ENCODE measurements around the gene ITPKC.

GRCh38 chr19:40686882-40687524 is 29.9 kb upstream of the ITPKC start:
- TF ChIP-seq CREB5 (CRISPR knock-in tag; IDR thresholded peaks at IDR 0.05; ENCODE audit: low read depth), result no peak
- TF ChIP-seq ISL1 (CRISPR knock-in tag; IDR thresholded peaks at IDR 0.05), result no peak
- TF ChIP-seq RARB (CRISPR knock-in tag; IDR thresholded peaks at IDR 0.05), result no peak
- TF ChIP-seq PATZ1 (CRISPR knock-in tag; IDR thresholded peaks at IDR 0.05; ENCODE audit: borderline replicate concordance), result no peak
- TF ChIP-seq BACH2 (CRISPR knock-in tag; IDR thresholded peaks at IDR 0.05; ENCODE audit: borderline replicate concordance), result no peak
- no peak for TF ChIP-seq ZNF8 (CRISPR knock-in tag; IDR thresholded peaks at IDR 0.05)
- TF ChIP-seq GLIS3 (CRISPR knock-in tag; IDR thresholded peaks at IDR 0.05), result no peak
